HepG2 (cell line): ENCODE results near the gene MSRB3. TPM values are rescaled to one million over a fixed set of nuclear protein-coding genes. Genes with fewer than 3 reads are reported as not detected.

Source experiments
- ATAC-seq: fragments of 200-7000 bp; cut with Tn5 transposase; 3 replicates; pipeline ENCODE4 v1.9.1; 2020; ENCODE audit warnings: mild to moderate bottlenecking, moderate library complexity
- BruUV-seq: library from RNA; stranded (reverse); fragments of 400-500 nt; replicated peaks from 2 replicates; lab custom pipeline; 2021; lab: Mats Ljungman, UMichigan
- CTCF ChIA-PET: fragments of 300-600 bp; formaldehyde crosslinking; extraction: SDS; loops from one replicate; lab custom pipeline; 2021; ENCODE audit warnings: low total read pairs, inconsistent platforms, low intra/inter-chr PET ratio; lab: Yijun Ruan, JAX
- POLR2A ChIA-PET: fragments of 350-600 bp; sonication (Branson Sonifier 250); formaldehyde crosslinking; loops from one replicate; lab custom pipeline; 2020; ENCODE audit warnings: antibody characterized with exemption, inconsistent platforms; lab: Yijun Ruan, JAX
- DNase-seq: peaks from one replicate; pipeline ENCODE4 v3.0.0-alpha.2; 2015; ENCODE audit warnings: low spot score
- FAIRE-seq: peaks from 3 replicates; lab custom pipeline; 2011; peaks lifted over from hg19 to GRCh38; lab: Jason Lieb, UNC
- H2AFZ ChIP-seq: one replicate; pipeline ENCODE4 v1.6.1; 2011; ENCODE audit warnings: low read length, inconsistent platforms
- H3K27ac ChIP-seq: fragments of 300-600 bp; 3 replicates; pipeline ENCODE4 v1.8.0; 2011; ENCODE audit warnings: mixed run types, mild to moderate bottlenecking, mixed read lengths, low read length, inconsistent platforms; ENCODE audit not compliant: insufficient read depth; ENCODE audit errors: extremely low read length
- H3K27me3 ChIP-seq, 2 experiments: fragments of 200-600 bp in 1 of 2; 2 replicates in 1 of 2; 3 replicates in 1 of 2; pipeline versions ENCODE4 v1.6.0 to v1.8.0; 2011; ENCODE audit warnings: low read length in 2 of 2, mild to moderate bottlenecking in 2 of 2, moderate library complexity in 2 of 2, inconsistent platforms in 1 of 2; ENCODE audit not compliant: insufficient read depth in 2 of 2, control insufficient read depth in 1 of 2
- H3K36me3 ChIP-seq, 2 experiments: fragments of 200-600 bp in 1 of 2; replicated peaks in 1 of 2; 2 replicates in 1 of 2; 3 replicates in 1 of 2; pipeline versions ENCODE4 v1.5.1 to v1.8.0; 2011; ENCODE audit warnings: low read length in 2 of 2, inconsistent platforms in 1 of 2; ENCODE audit not compliant: insufficient read depth in 2 of 2, control insufficient read depth in 1 of 2
- H3K4me1 ChIP-seq: 2 replicates; pipeline ENCODE4 v1.5.1; 2012; ENCODE audit warnings: low read length, inconsistent platforms; ENCODE audit not compliant: insufficient read depth
- H3K4me2 ChIP-seq: 2 replicates; pipeline ENCODE4 v1.6.0; 2011; ENCODE audit warnings: low read depth, low read length, inconsistent platforms
- H3K4me3 ChIP-seq, 3 experiments: fragments of 200-600 bp in 1 of 3; sonication (generic), shearing (Covaris generic) in 1 of 3; replicated peaks in 1 of 3; 2 replicates each; pipeline ENCODE4 v1.5.1; 2011 to 2016; ENCODE audit warnings: low read length in 3 of 3, inconsistent platforms in 2 of 3, low read depth in 2 of 3, mild to moderate bottlenecking in 2 of 3, control low read depth in 1 of 3, mixed read lengths in 1 of 3; ENCODE audit not compliant: insufficient read depth in 1 of 3
- H3K79me2 ChIP-seq: one replicate; pipeline ENCODE4 v1.6.1; 2011; ENCODE audit warnings: low read length, inconsistent platforms; ENCODE audit not compliant: insufficient read depth
- H3K9ac ChIP-seq: 2 replicates; pipeline ENCODE4 v1.6.0; 2011; ENCODE audit warnings: mild to moderate bottlenecking, low read depth, low read length, inconsistent platforms; ENCODE audit not compliant: insufficient read depth
- H3K9me3 ChIP-seq: 2 replicates; pipeline ENCODE4 v1.5.1; 2012; ENCODE audit warnings: mild to moderate bottlenecking, low read length
- H4K20me1 ChIP-seq: 2 replicates; pipeline ENCODE4 v1.6.0; 2011; ENCODE audit warnings: inconsistent platforms, mild to moderate bottlenecking, low read length, moderate library complexity; ENCODE audit not compliant: insufficient read depth
- CREM ChIP-seq, 2 experiments: sonication (generic) in 1 of 2; formaldehyde crosslinking in 1 of 2; IDR thresholded peaks; 2 replicates each; pipeline versions ENCODE4 v1.4.0 to v1.6.1; 2016 to 2020; ENCODE audit warnings: antibody characterized with exemption in 1 of 2, mild to moderate bottlenecking in 1 of 2, missing genetic modification reagents in 1 of 2
- ELF1 ChIP-seq: sonication (generic); formaldehyde crosslinking; IDR thresholded peaks from 2 replicates; pipeline ENCODE4 v1.4.0; 2020; ENCODE audit warnings: missing genetic modification reagents
- MED8 ChIP-seq: sonication (generic); formaldehyde crosslinking; IDR thresholded peaks from 2 replicates; pipeline ENCODE4 v1.8.1; 2023; ENCODE audit warnings: mild to moderate bottlenecking, missing genetic modification reagents; ENCODE audit not compliant: insufficient replicate concordance
- SYNCRIP ChIP-seq: fragments of 200-400 bp; formaldehyde crosslinking; IDR thresholded peaks from 2 replicates; pipeline ENCODE4 v1.6.1; 2018; ENCODE audit warnings: mild to moderate bottlenecking, low read depth, low read length; ENCODE audit not compliant: insufficient read depth
- YEATS2 ChIP-seq: sonication (generic); formaldehyde crosslinking; IDR thresholded peaks from 2 replicates; pipeline ENCODE4 v1.4.0; 2020; ENCODE audit warnings: missing genetic modification reagents, borderline replicate concordance
- ZSCAN25 ChIP-seq: sonication (generic); formaldehyde crosslinking; IDR thresholded peaks from 2 replicates; pipeline ENCODE4 v1.8.0; 2022; ENCODE audit warnings: mild to moderate bottlenecking, missing genetic modification reagents
- WGBS: methylation state at CpG from one replicate; pipeline ENCODE4 v1.1.6; 2017; ENCODE audit warnings: low lambda C conversion rate; 5-methylcytosine and 5-hydroxymethylcytosine counted together
- in situ Hi-C: cut with HindIII; loops from 2 replicates; pipeline ENCODE4 v1.10.0; 2017; ENCODE audit warnings: low pct_unique_long_range_greater_than_20kb; ENCODE audit not compliant: extremely low pct_ligation_motif_present
- intact Hi-C: fragments of 100-400 bp; cut with micrococcal nuclease; formaldehyde crosslinking; loops from one replicate; pipeline ENCODE4 v1.10.0; 2022; ENCODE audit not compliant: unreplicated experiment
- polyA plus RNA-seq, 8 experiments: library from polyadenylated mRNA; depleted of rRNA in 3 of 8; stranded (reverse) in 7 of 8; unstranded in 1 of 8; fragments of >200 nt; fragmentation: Illumina TruSeq in 4 of 8; extraction: Trizol in 4 of 8; gene quantifications; 2 replicates each; pipeline versions ENCODE4 v1.2.1 to v1.2.3, GENCODE V29; 2011 to 2016; ENCODE audit warnings: low read depth in 4 of 8, missing spikeins in 1 of 8, mixed read lengths in 1 of 8; ENCODE audit not compliant: insufficient read depth in 1 of 8
- total RNA-seq, 5 experiments: library from RNA; depleted of rRNA; stranded (reverse); fragments of >200 nt; fragmentation: Illumina TruSeq; extraction: Trizol; gene quantifications; 2 replicates each; pipeline ENCODE4 v1.2.3, GENCODE V29; 2016; ENCODE audit warnings: low read depth in 1 of 5
- TF ChIP-seq, protein P1 (sequence below): sonication (generic); formaldehyde crosslinking; IDR thresholded peaks from 2 replicates; pipeline ENCODE4 v1.5.1; 2020; ENCODE audit warnings: mild to moderate bottlenecking, missing genetic modification reagents, borderline replicate concordance
- TF ChIP-seq, protein P2 (sequence below), 2 experiments: sonication (generic) in 1 of 2; formaldehyde crosslinking in 1 of 2; IDR thresholded peaks; 2 replicates each; pipeline versions ENCODE4 v1.4.0 to v1.6.1; 2018 to 2020; ENCODE audit warnings: missing genetic modification reagents in 2 of 2, borderline replicate concordance in 1 of 2, low read depth in 1 of 2, mild to moderate bottlenecking in 1 of 2, missing biosample characterization in 1 of 2

MSRB3 gene
- total and polyA plus RNA-seq, 2 of the 13 experiments (the other 11 are each of a cell fraction or from before 2014, with no cell fraction given) = 1.5 to 1.9 TPM

DNA sequence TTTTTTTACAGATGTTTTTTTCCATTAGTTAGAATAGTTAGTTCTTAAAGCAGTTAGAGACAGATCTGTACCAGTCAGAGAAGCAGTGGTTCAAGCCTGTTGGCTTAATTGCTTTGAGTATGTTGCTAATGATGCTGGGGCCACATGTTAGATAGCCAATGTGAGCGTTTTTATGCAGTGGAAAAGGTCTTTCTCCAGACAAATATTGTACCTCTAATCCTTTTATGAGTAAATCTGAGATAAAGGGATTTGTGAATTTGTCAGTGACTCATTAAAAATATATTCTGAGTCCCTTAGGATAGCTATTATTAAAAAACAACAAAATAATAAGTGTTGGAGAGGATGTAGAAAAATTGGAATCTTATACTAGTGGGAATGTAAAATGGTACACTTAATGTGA is 154.2 kb downstream of the MSRB3 start:
- no peak overlapping the region for H3K4me2 ChIP-seq
- POLR2A ChIA-PET = no interaction called here

More for the DNA sequence above, 154.2 kb downstream of the MSRB3 start:
- WGBS = 0% methylated on average over 1 of the region's 1 CpG
- H4K20me1 ChIP-seq = no peaks in the 10 kb centered on the region
- BruUV-seq = no TSS peak
- no peaks in the 10 kb centered on the region; a peak in 1 of 5 replicates for H3K27me3 ChIP-seq
- H3K36me3 ChIP-seq = no peaks in the 10 kb centered on the region
- no peak overlapping the region for H3K27ac ChIP-seq
- H3K4me3 ChIP-seq = no peak overlapping the region
- no peak overlapping the region for H2AFZ ChIP-seq
- TF ChIP-seq, protein P1, sequence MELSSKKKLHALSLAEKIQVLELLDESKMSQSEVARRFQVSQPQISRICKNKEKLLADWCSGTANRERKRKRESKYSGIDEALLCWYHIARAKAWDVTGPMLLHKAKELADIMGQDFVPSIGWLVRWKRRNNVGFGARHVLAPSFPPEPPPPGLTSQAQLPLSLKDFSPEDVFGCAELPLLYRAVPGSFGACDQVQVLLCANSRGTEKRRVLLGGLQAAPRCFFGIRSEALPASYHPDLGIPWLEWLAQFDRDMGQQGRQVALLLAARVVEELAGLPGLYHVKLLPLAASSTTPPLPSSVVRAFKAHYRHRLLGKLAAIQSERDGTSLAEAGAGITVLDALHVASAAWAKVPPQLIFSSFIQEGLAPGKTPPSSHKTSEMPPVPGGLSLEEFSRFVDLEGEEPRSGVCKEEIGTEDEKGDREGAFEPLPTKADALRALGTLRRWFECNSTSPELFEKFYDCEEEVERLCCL (CRISPR knock-in tag) = no peak
- TF ChIP-seq, protein P2, sequence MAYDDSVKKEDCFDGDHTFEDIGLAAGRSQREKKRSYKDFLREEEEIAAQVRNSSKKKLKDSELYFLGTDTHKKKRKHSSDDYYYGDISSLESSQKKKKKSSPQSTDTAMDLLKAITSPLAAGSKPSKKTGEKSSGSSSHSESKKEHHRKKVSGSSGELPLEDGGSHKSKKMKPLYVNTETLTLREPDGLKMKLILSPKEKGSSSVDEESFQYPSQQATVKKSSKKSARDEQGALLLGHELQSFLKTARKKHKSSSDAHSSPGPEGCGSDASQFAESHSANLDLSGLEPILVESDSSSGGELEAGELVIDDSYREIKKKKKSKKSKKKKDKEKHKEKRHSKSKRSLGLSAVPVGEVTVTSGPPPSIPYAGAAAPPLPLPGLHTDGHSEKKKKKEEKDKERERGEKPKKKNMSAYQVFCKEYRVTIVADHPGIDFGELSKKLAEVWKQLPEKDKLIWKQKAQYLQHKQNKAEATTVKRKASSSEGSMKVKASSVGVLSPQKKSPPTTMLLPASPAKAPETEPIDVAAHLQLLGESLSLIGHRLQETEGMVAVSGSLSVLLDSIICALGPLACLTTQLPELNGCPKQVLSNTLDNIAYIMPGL (CRISPR knock-in tag; IDR thresholded peaks at IDR 0.05; ENCODE audit: borderline replicate concordance in 1 of 2, low read depth in 1 of 2) = no peak
- no peak for TF ChIP-seq ZSCAN25 (CRISPR knock-in tag)
- TF ChIP-seq ELF1 (CRISPR knock-in tag) = no peak
- TF ChIP-seq CREM (IDR thresholded peaks at IDR 0.05) = no peak
- TF ChIP-seq CREM (CRISPR knock-in tag; IDR thresholded peaks at IDR 0.05) = no peak
- TF ChIP-seq YEATS2 = no peak
- no peak for TF ChIP-seq MED8 (CRISPR knock-in tag)
- no peak for TF ChIP-seq SYNCRIP
- no peak overlapping the region for H3K9ac ChIP-seq
- H3K79me2 ChIP-seq = no peaks in the 10 kb centered on the region
- in situ Hi-C loops (no loop called here), intact Hi-C loops (no loop called here)
- no peaks in the 10 kb centered on the region for H3K9me3 ChIP-seq
- ATAC-seq = no peak
- H3K4me1 ChIP-seq = no peaks in the 10 kb centered on the region
- DNase-seq = no peak
- CTCF ChIA-PET = no interaction called here
- no peak for FAIRE-seq
